GM21515 (cell line): ENCODE results near the gene LIMCH1.
"Not testable (repeated sequence)": the region's sequence is repeated elsewhere in the genome, so short reads cannot be mapped to it uniquely, and the experiment has no call there.

ENCODE experiments used
- ATAC-seq: cut with Tn5 transposase; IDR thresholded peaks from one replicate; pipeline ENCODE4 v1.9.1; 2021; ENCODE audit not compliant: unreplicated experiment

Gene LIMCH1

GRCh38 chr4:41538017-41538733, at the start of gene LIMCH1:
LIMCH1 (plus strand) TSS chr4:41538157; CDS start chr4:41605996, 67,839 bp downstream.
- no peak for ATAC-seq

GRCh38 chr4:41491081-41491576, 46.8 kb upstream of the LIMCH1 start:
- ATAC-seq, result not testable (repeated sequence)

- ATAC-seq, result no peak
These were observed 41.0 kb upstream of the LIMCH1 start for GRCh38 chr4:41496977-41497376.

GRCh38 chr4:41498177-41498576, 39.8 kb upstream of the LIMCH1 start:
- ATAC-seq, result no peak

GRCh38 chr4:41504167-41504818, 33.7 kb upstream of the LIMCH1 start:
- ATAC-seq, result no peak

- no peak for ATAC-seq
These were observed 32.7 kb upstream of the LIMCH1 start for GRCh38 chr4:41505161-41505661.

GRCh38 chr4:41506130-41506529, 31.8 kb upstream of the LIMCH1 start:
- no peak for ATAC-seq

GRCh38 chr4:41507291-41507947, 30.5 kb upstream of the LIMCH1 start:
- ATAC-seq, result no peak

- ATAC-seq, result no peak
These were observed 28.5 kb upstream of the LIMCH1 start for GRCh38 chr4:41509451-41509866.

- ATAC-seq, result no peak
These were observed 27.8 kb upstream of the LIMCH1 start for GRCh38 chr4:41510179-41510578.

- no peak for ATAC-seq
These were observed 25.8 kb upstream of the LIMCH1 start for GRCh38 chr4:41512136-41512535.

GRCh38 chr4:41512596-41512995, 25.4 kb upstream of the LIMCH1 start:
- ATAC-seq, result no peak

- ATAC-seq, result no peak
These were observed 23.8 kb upstream of the LIMCH1 start for GRCh38 chr4:41514169-41514568.

GRCh38 chr4:41514766-41515481, 23.0 kb upstream of the LIMCH1 start:
- ATAC-seq, result no peak

- ATAC-seq, result no peak
These were observed 20.8 kb upstream of the LIMCH1 start for GRCh38 chr4:41517121-41517520.

- no peak for ATAC-seq
These were observed 20.2 kb upstream of the LIMCH1 start for GRCh38 chr4:41517747-41518146.

- no peak for ATAC-seq
These were observed 13.5 kb upstream of the LIMCH1 start for GRCh38 chr4:41524425-41524824.

- no peak for ATAC-seq
These were observed 12.8 kb upstream of the LIMCH1 start for GRCh38 chr4:41525129-41525528.

- no peak for ATAC-seq
These were observed 11.3 kb upstream of the LIMCH1 start for GRCh38 chr4:41526628-41527027.

- no peak for ATAC-seq
These were observed 9.3 kb upstream of the LIMCH1 start for GRCh38 chr4:41528512-41529205.
